Lower lobe of right lung (tissue), 2 donors: ENCODE data around the gene ATL2. TPM values are rescaled to one million over a fixed set of nuclear protein-coding genes. Genes with fewer than 3 reads are reported as not detected.
"Not testable (repeated sequence)": the region's sequence is repeated elsewhere in the genome, so short reads cannot be mapped to it uniquely, and the experiment has no call there.

ENCODE experiments used
- ATAC-seq, 2 donors: fragments of 200-7000 bp; cut with Tn5 transposase; one replicate each; pipeline ENCODE4 v1.9.1; 2020 to 2022; ENCODE audit warnings: mild to moderate bottlenecking in 2 of 2, moderate library complexity in 2 of 2
- DNase-seq: peaks from one replicate; pipeline ENCODE4 v3.0.0-alpha.2; 2020
- H3K27ac ChIP-seq: fragments of 200-600 bp; one replicate; pipeline ENCODE4 v1.8.0; 2022
- H3K27me3 ChIP-seq: fragments of 200-600 bp; one replicate; pipeline ENCODE4 v1.8.0; 2022; ENCODE audit warnings: low read depth
- H3K36me3 ChIP-seq: fragments of 200-600 bp; one replicate; pipeline ENCODE4 v1.8.0; 2022; ENCODE audit warnings: mild to moderate bottlenecking
- H3K4me1 ChIP-seq: fragments of 200-600 bp; one replicate; pipeline ENCODE4 v1.8.0; 2022
- H3K4me3 ChIP-seq: fragments of 200-600 bp; one replicate; pipeline ENCODE4 v1.8.0; 2022; ENCODE audit warnings: mild to moderate bottlenecking
- H3K9me3 ChIP-seq: fragments of 200-600 bp; one replicate; pipeline ENCODE4 v1.8.0; 2022
- CTCF ChIP-seq: fragments of 200-600 bp; IDR thresholded peaks from one replicate; pipeline ENCODE4 v1.8.0; 2022; ENCODE audit warnings: antibody characterized with exemption, mild to moderate bottlenecking
- intact Hi-C: fragments of 100-400 bp; cut with DNase I; formaldehyde crosslinking; loops from one replicate; pipeline ENCODE4 v1.11.0; 2022
- total RNA-seq: library from RNA; stranded (reverse); fragmentation: NEBNext Ultra II Directional; extraction: Animal tissue kit (Norgen Biotek cat#: 25700); gene quantifications from one replicate; pipeline ENCODE4 v1.2.1, GENCODE V29; 2021
- donor health status: DM: no; HTN: yes; CAD: no; lungs with severe emphysema.

ATL2 gene
- total RNA-seq, 1 donor from 2014 or later: 62.6 TPM

- Histone ChIP-seq H3K4me1 (no peaks in the 10 kb centered on the region), H3K27me3 (no peaks in the 10 kb centered on the region), H3K27ac (no peak overlapping the region), H3K9me3 (no peaks in the 10 kb centered on the region), H3K36me3 (no peaks in the 10 kb centered on the region), H3K4me3 (no peak overlapping the region)
- ATAC-seq (no peak), DNase-seq (no peak)
- TF ChIP-seq CTCF: no peak
- intact Hi-C loops: no loop called here
These were observed 117.8 kb downstream of the ATL2 start for GRCh38 chr2:38259311-38259710.

- intact Hi-C loops, ATAC-seq, DNase-seq: not testable (repeated sequence)
These were observed 119.4 kb downstream of the ATL2 start for GRCh38 chr2:38257680-38258079.

GRCh38 chr2:38256610-38257009 lies 120.5 kb downstream of the ATL2 start:
- Histone ChIP-seq H3K4me1 (no peaks in the 10 kb centered on the region), H3K4me3 (no peak overlapping the region), H3K36me3 (no peaks in the 10 kb centered on the region), H3K27ac (no peak overlapping the region), H3K27me3 (no peaks in the 10 kb centered on the region), H3K9me3 (no peaks in the 10 kb centered on the region)
- TF ChIP-seq CTCF: no peak
- ATAC-seq (no peak), DNase-seq (no peak)
- intact Hi-C loops: no loop called here

More at GRCh38 chr2:38257680-38258079, 119.4 kb downstream of the ATL2 start:
- H3K27ac ChIP-seq, H3K27me3 ChIP-seq, H3K4me1 ChIP-seq, H3K4me3 ChIP-seq, H3K9me3 ChIP-seq, H3K36me3 ChIP-seq: not testable (repeated sequence)

- DNase-seq (no peak), ATAC-seq (no peak)
- Histone ChIP-seq H3K4me3 (no peak overlapping the region), H3K27me3 (no peaks in the 10 kb centered on the region), H3K36me3 (no peaks in the 10 kb centered on the region), H3K4me1 (no peaks in the 10 kb centered on the region), H3K27ac (no peak overlapping the region), H3K9me3 (no peaks in the 10 kb centered on the region)
- intact Hi-C loops: no loop called here
- no peak for TF ChIP-seq CTCF
These were observed 121.9 kb downstream of the ATL2 start for GRCh38 chr2:38255211-38255610.

- no peaks in the 10 kb centered on the region for H3K9me3 ChIP-seq
- ATAC-seq: no peak
- no peak for TF ChIP-seq CTCF
- H3K27ac ChIP-seq: no peak overlapping the region
- no peak overlapping the region for H3K4me3 ChIP-seq
- intact Hi-C loops: no loop called here
- no peaks in the 10 kb centered on the region for H3K27me3 ChIP-seq
- no peaks in the 10 kb centered on the region for H3K36me3 ChIP-seq
- DNase-seq: no peak
- H3K4me1 ChIP-seq: no peaks in the 10 kb centered on the region
These were observed 122.3 kb downstream of the ATL2 start for GRCh38 chr2:38254796-38255195.

GRCh38 chr2:38251940-38252339 lies 125.1 kb downstream of the ATL2 start:
- Histone ChIP-seq H3K9me3 (no peaks in the 10 kb centered on the region), H3K27me3 (no peaks in the 10 kb centered on the region), H3K36me3 (no peaks in the 10 kb centered on the region), H3K4me3 (no peak overlapping the region), H3K4me1 (no peaks in the 10 kb centered on the region), H3K27ac (no peak overlapping the region)
- ATAC-seq: no peak
- TF ChIP-seq CTCF: no peak
- DNase-seq: no peak
- intact Hi-C loops: no loop called here
